Measurements from ENCODE around the gene PSPH.

- TF ChIP-seq CTCF (IDR thresholded peaks at IDR 0.05): no peak
- no peak for TF ChIP-seq POLR2A (IDR thresholded peaks at IDR 0.05)
These were observed 2.7 kb upstream of the PSPH start for GRCh38 chr7:56053993-56054392.

All from ovary (tissue), 3 donors.